ENCODE measurements around the gene CYB5R4. TPM values are rescaled to one million over a fixed set of nuclear protein-coding genes. Genes with fewer than 3 reads are reported as not detected.

CYB5R4 gene
- total RNA-seq, 1 experiment from 2014 or later = 17.5 TPM

- H3K23me2 ChIP-seq (ENCODE audit: insufficient read length, low read depth, low read length, poor library complexity, severe bottlenecking) = no peaks in the 10 kb centered on the region
- no peak overlapping the region for H2BK20ac ChIP-seq (ENCODE audit: low read depth, low read length, poor library complexity, severe bottlenecking)
- no peaks in the 10 kb centered on the region for H4K20me1 ChIP-seq (ENCODE audit: control insufficient read depth, insufficient read depth, insufficient read length)
- no peak for TF ChIP-seq CTCF (conservative IDR thresholded peaks at IDR 0.05)
- no peak overlapping the region for H3K4me2 ChIP-seq (ENCODE audit: insufficient read depth, insufficient read length, low read length)
- peaks cover 4% of the 10 kb centered on the region for H3K79me1 ChIP-seq (ENCODE audit: insufficient read depth, low read depth, low read length, poor library complexity, severe bottlenecking)
- no peak overlapping the region for H3K9ac ChIP-seq (ENCODE audit: extremely low read depth, insufficient read length, low read length)
- H3K9me3 Mint-ChIP-seq = no peaks in the 10 kb centered on the region
- DNase-seq = no peak
- no peak overlapping the region for H2BK12ac ChIP-seq (ENCODE audit: insufficient read length, low read depth, low read length)
- no CpG with 5 or more reads among the region's 2 CpGs for WGBS (ENCODE audit: extremely low coverage, insufficient read length, low lambda C conversion rate)
- H4K91ac ChIP-seq (ENCODE audit: insufficient read length, low read depth, low read length) = no peak overlapping the region
- H3T11ph ChIP-seq (ENCODE audit: low read length) = no peak overlapping the region
- no peak overlapping the region for H2AK5ac ChIP-seq (ENCODE audit: insufficient read length, low read length)
- peaks cover 0 to 2% of the 10 kb centered on the region in 2 experiments; a peak in 1 of 4 replicates for H3K4me1 Mint-ChIP-seq
- no peak overlapping the region for H4K5ac ChIP-seq (ENCODE audit: insufficient read length, low read depth, low read length)
- H3K27me3 ChIP-seq (ENCODE audit: insufficient read depth, low read length) = no peaks in the 10 kb centered on the region
- H2BK5ac ChIP-seq (ENCODE audit: insufficient read length, low read length) = no peak overlapping the region
- no peak overlapping the region for H3K56ac ChIP-seq (ENCODE audit: insufficient read length, low read depth, low read length)
- no peak overlapping the region for H2AFZ ChIP-seq (ENCODE audit: low read length)
- no peak overlapping the region for H3K27ac Mint-ChIP-seq
- H3K4ac ChIP-seq (ENCODE audit: low read depth, low read length) = no peak overlapping the region
- H3K27ac ChIP-seq (ENCODE audit: insufficient read length, low read depth, low read length) = no peak overlapping the region
- H3K27me3 Mint-ChIP-seq (ENCODE audit: low read depth) = no peaks in the 10 kb centered on the region
- peaks cover 0 to 6% (median 0%) of the 10 kb centered on the region in 3 experiments; a peak in 2 of 7 replicates for H3K36me3 Mint-ChIP-seq (ENCODE audit: insufficient read depth in 1 of 3, low read depth in 3 of 3)
- H2BK15ac ChIP-seq (ENCODE audit: low read depth, low read length) = no peak overlapping the region
- no peaks in the 10 kb centered on the region for H3K4me1 ChIP-seq (ENCODE audit: insufficient read depth, low read length)
- no peaks in the 10 kb centered on the region for H3K9me3 ChIP-seq (ENCODE audit: control insufficient read depth, low read depth, low read length)
- no peak overlapping the region for H3K18ac ChIP-seq (ENCODE audit: insufficient read length, low read depth, low read length)
- no peak overlapping the region for H3K4me3 Mint-ChIP-seq
- H2BK120ac ChIP-seq (ENCODE audit: low read depth, low read length, poor library complexity, severe bottlenecking) = no peak overlapping the region
- no peak overlapping the region for H4K8ac ChIP-seq (replicated peaks; ENCODE audit: insufficient read length, low read depth, low read length)
- H3K23ac ChIP-seq (ENCODE audit: insufficient read length, low read depth, low read length) = no peak overlapping the region
- no peak overlapping the region for H3K14ac ChIP-seq (ENCODE audit: insufficient read depth, low read length)
- H3K79me2 ChIP-seq (ENCODE audit: insufficient read depth, low read length) = no peaks in the 10 kb centered on the region
Observed at GRCh38 chr6:83885984-83886383, 26.5 kb downstream of the CYB5R4 start.

All from H9 (cell line).